ENCODE results near the gene PEX5L.

DNA sequence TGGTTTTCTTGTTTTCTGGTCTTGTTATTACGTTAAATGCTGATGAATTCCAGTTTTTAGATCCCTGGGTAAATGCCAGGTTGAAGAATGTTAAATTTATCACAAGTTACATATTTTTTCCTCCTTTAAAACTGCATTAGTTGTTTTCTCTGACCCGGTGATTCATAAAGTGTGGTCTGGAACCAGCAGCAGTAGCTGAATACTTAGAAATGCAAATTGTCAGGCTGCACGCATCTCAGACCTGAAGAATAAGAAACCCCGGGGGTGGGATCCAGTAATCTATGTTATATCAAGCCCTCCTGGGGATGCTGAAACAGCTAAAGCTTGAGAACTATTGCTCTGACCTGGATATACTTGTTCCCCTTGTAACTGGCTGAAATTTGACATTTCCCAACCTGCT, 69.1 kb downstream of the PEX5L start:
- TF ChIP-seq, protein P1, sequence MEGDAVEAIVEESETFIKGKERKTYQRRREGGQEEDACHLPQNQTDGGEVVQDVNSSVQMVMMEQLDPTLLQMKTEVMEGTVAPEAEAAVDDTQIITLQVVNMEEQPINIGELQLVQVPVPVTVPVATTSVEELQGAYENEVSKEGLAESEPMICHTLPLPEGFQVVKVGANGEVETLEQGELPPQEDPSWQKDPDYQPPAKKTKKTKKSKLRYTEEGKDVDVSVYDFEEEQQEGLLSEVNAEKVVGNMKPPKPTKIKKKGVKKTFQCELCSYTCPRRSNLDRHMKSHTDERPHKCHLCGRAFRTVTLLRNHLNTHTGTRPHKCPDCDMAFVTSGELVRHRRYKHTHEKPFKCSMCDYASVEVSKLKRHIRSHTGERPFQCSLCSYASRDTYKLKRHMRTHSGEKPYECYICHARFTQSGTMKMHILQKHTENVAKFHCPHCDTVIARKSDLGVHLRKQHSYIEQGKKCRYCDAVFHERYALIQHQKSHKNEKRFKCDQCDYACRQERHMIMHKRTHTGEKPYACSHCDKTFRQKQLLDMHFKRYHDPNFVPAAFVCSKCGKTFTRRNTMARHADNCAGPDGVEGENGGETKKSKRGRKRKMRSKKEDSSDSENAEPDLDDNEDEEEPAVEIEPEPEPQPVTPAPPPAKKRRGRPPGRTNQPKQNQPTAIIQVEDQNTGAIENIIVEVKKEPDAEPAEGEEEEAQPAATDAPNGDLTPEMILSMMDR (IDR thresholded peaks at IDR 0.05; ENCODE audit: low read length) = no peak
- TF ChIP-seq EZH2 (optimal IDR thresholded peaks at IDR 0.05; ENCODE audit: low read depth, low read length) = no peak
- TF ChIP-seq EZH2phosphoT487 (IDR thresholded peaks at IDR 0.05; ENCODE audit: low read length) = no peak

Measured in MM.1S (cell line).